Vagina (tissue), 2 donors: Measurements from ENCODE around the gene SPDYC. TPM values are rescaled to one million over a fixed set of nuclear protein-coding genes. Genes with fewer than 3 reads are reported as not detected.

Experiments
- DNase-seq, 2 donors: peaks; one replicate each; pipeline ENCODE4 v3.0.0-alpha.2; 2017; ENCODE audit errors: extremely low spot score in 2 of 2
- H3K27ac ChIP-seq: fragments of 200-600 bp; sonication (generic); one replicate; pipeline ENCODE4 v1.5.1; 2019
- H3K27me3 ChIP-seq: fragments of 200-600 bp; sonication (generic); one replicate; pipeline ENCODE4 v1.5.1; 2019
- H3K36me3 ChIP-seq, 2 donors: fragments of 200-600 bp; sonication (generic); one replicate each; pipeline ENCODE4 v1.5.1; 2017 to 2019
- H3K4me1 ChIP-seq: fragments of 200-600 bp; sonication (generic); one replicate; pipeline ENCODE4 v1.5.1; 2019
- H3K4me3 ChIP-seq, 2 donors: fragments of 200-600 bp; sonication (generic); 1 replicate in 1 of 2; 2 replicates in 1 of 2; pipeline ENCODE4 v1.5.1; 2016 to 2019
- H3K9me3 ChIP-seq: fragments of 200-600 bp; sonication (generic); one replicate; pipeline ENCODE4 v1.5.1; 2019
- POLR2A ChIP-seq, 2 donors: fragments of 450-650 bp; IDR thresholded peaks; one replicate each; pipeline ENCODE4 v1.6.1; 2017; ENCODE audit warnings: antibody characterized with exemption in 2 of 2, mild to moderate bottlenecking in 2 of 2, moderate library complexity in 2 of 2
- POLR2AphosphoS5 ChIP-seq, 2 donors: sonication (generic); formaldehyde crosslinking; IDR thresholded peaks; one replicate each; pipeline ENCODE4 v1.9.0; 2017; ENCODE audit warnings: antibody characterized with exemption in 2 of 2, mild to moderate bottlenecking in 2 of 2, low read depth in 1 of 2; ENCODE audit not compliant: insufficient read depth in 1 of 2
- intact Hi-C: fragments of 100-400 bp; cut with DNase I; formaldehyde crosslinking; loops from one replicate; pipeline ENCODE4 v1.15.1; 2023
- total RNA-seq: library from RNA; depleted of rRNA; stranded (reverse); fragments of >200 nt; gene quantifications from one replicate; pipeline ENCODE4 v1.2.3, GENCODE V29; 2016
- TF ChIP-seq, protein P1 (sequence below), 3 experiments: fragments of 450-650 bp in 2 of 3; fragments of 200-600 bp in 1 of 3; sonication (generic) in 1 of 3; IDR thresholded peaks; one replicate each; pipeline ENCODE4 v1.5.1; 2017 to 2019; ENCODE audit warnings: antibody characterized with exemption in 3 of 3, mild to moderate bottlenecking in 2 of 3, moderate library complexity in 2 of 3

SPDYC gene
- total RNA-seq, 1 donor from 2014 or later = not detected

DNA sequence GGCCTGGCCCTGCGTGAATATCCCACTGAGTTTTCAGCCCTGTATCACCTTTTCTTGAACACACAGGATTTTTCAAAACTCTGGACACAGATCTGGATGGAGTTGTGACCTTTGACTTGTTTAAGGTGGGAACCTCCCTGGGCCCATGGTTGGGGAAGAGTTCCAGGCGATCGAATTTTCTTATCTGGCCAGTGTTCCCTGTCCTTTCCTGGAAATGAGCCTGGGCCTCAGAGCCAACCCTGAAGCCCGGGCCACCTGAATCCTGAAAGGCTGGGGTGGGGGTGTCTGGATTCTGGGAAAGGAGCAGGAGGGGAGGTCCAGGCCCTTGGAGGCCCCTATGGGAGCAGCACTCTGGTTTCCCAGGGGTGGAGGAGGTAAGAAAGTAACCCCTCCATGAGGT lies 40.7 kb downstream of the SPDYC start:
- H3K36me3 ChIP-seq = peaks cover 3 to 62% of the 10 kb centered on the region in 2 donors
- TF ChIP-seq, protein P1, sequence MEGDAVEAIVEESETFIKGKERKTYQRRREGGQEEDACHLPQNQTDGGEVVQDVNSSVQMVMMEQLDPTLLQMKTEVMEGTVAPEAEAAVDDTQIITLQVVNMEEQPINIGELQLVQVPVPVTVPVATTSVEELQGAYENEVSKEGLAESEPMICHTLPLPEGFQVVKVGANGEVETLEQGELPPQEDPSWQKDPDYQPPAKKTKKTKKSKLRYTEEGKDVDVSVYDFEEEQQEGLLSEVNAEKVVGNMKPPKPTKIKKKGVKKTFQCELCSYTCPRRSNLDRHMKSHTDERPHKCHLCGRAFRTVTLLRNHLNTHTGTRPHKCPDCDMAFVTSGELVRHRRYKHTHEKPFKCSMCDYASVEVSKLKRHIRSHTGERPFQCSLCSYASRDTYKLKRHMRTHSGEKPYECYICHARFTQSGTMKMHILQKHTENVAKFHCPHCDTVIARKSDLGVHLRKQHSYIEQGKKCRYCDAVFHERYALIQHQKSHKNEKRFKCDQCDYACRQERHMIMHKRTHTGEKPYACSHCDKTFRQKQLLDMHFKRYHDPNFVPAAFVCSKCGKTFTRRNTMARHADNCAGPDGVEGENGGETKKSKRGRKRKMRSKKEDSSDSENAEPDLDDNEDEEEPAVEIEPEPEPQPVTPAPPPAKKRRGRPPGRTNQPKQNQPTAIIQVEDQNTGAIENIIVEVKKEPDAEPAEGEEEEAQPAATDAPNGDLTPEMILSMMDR (IDR thresholded peaks at IDR 0.05) = no peak
- TF ChIP-seq POLR2AphosphoS5 (IDR thresholded peaks at IDR 0.05; ENCODE audit: insufficient read depth in 1 of 2, low read depth in 1 of 2) (no peak), POLR2A (IDR thresholded peaks at IDR 0.05) (no peak)
- H3K27me3 ChIP-seq = no peaks in the 10 kb centered on the region
- no peak overlapping the region for H3K27ac ChIP-seq
- H3K4me1 ChIP-seq = no peaks in the 10 kb centered on the region
- intact Hi-C loops = no loop called here
- H3K9me3 ChIP-seq = no peaks in the 10 kb centered on the region
- no peak overlapping the region for H3K4me3 ChIP-seq
- DNase-seq = no peak

DNA sequence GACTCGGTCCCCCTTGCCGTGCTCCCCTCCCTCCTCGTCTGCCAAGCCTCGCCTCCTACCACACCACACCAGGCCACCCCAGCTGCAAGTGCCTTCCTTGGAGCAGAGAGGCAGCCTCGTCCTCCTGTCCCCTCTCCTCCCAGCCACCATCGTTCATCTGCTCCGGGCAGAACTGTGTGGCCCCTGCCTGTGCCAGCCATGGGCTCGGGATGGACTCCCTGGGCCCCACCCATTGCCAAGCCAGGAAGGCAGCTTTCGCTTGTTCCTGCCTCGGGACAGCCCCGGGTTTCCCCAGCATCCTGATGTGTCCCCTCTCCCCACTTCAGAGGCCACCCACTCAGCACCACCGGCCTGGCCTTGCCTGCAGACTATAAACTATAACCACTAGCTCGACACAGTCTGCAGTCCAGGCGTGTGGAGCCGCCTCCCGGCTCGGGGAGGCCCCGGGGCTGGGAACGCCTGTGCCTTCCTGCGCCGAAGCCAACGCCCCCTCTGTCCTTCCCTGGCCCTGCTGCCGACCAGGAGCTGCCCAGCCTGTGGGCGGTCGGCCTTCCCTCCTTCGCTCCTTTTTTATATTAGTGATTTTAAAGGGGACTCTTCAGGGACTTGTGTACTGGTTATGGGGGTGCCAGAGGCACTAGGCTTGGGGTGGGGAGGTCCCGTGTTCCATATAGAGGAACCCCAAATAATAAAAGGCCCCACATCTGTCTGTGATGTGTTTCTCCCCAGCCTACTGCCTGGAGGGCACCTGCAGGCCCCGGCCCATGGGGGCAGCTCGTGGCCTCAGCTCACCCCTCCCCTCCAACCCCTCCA lies 41.5 kb downstream of the SPDYC start:
- no peaks in the 10 kb centered on the region for H3K27me3 ChIP-seq
- H3K27ac ChIP-seq = no peak overlapping the region
- no peaks in the 10 kb centered on the region for H3K9me3 ChIP-seq
- no peak for DNase-seq
- TF ChIP-seq POLR2AphosphoS5 (IDR thresholded peaks at IDR 0.05; ENCODE audit: insufficient read depth in 1 of 2, low read depth in 1 of 2) = no peak
- TF ChIP-seq, protein P1 (IDR thresholded peaks at IDR 0.05) = no peak
- no peak for TF ChIP-seq POLR2A (IDR thresholded peaks at IDR 0.05)
- H3K36me3 ChIP-seq = peaks cover 0 to 54% of the 10 kb centered on the region in 2 donors
- intact Hi-C loops = no loop called here
- no peaks in the 10 kb centered on the region for H3K4me1 ChIP-seq
- no peak overlapping the region for H3K4me3 ChIP-seq

GRCh38 chr11:65212226-65212801 lies 42.3 kb downstream of the SPDYC start:
- H3K36me3 ChIP-seq = peaks cover 0 to 46% of the 10 kb centered on the region in 2 donors
- no peak for DNase-seq
- H3K27me3 ChIP-seq = no peaks in the 10 kb centered on the region
- H3K27ac ChIP-seq = no peak overlapping the region
- H3K9me3 ChIP-seq = no peaks in the 10 kb centered on the region
- H3K4me1 ChIP-seq = no peaks in the 10 kb centered on the region
- intact Hi-C loops = no loop called here
- TF ChIP-seq, protein P1 (IDR thresholded peaks at IDR 0.05) = no peak
- no peak for TF ChIP-seq POLR2AphosphoS5 (IDR thresholded peaks at IDR 0.05; ENCODE audit: insufficient read depth in 1 of 2, low read depth in 1 of 2)
- TF ChIP-seq POLR2A (IDR thresholded peaks at IDR 0.05) = no peak
- no peak overlapping the region for H3K4me3 ChIP-seq

DNA sequence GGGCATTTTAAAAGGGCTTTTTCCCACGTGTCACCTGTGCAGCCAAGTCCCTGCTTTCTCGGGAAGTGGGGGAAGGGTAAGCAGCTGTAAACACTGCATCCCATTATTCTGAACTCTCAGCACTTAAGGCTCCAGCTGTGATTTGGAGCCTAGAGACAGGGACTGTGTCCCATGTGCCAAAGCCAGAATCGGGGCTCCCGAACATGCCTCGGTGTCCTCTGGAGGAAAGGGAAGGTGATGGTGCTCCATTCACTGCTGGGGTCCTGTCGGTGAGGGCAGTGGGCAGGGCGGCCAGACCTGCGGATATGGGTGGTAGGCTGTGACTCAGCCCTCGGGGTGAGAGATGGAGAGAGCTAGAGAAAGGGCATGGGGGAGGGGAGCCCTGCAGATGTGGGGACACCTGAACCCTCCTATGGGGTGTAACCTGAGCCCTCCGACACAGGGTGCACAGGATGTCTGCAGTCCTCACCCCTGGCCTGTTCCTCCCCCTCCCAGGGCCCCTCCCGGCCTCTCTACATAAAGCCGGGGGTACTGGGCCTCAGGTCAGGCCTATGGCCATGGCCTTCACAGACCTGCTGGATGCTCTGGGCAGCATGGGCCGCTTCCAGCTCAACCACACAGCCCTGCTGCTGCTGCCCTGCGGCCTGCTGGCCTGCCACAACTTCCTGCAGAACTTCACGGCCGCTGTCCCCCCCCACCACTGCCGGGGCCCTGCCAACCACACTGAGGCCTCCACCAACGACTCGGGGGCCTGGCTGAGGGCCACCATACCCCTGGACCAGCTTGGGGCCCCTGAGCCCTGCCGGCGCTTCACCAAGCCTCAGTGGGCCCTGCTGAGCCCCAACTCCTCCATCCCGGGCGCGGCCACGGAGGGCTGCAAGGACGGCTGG lies 43.5 kb downstream of the SPDYC start:
- Histone ChIP-seq H3K27me3 (no peaks in the 10 kb centered on the region), H3K9me3 (no peaks in the 10 kb centered on the region), H3K4me1 (no peaks in the 10 kb centered on the region), H3K27ac (no peak overlapping the region), H3K4me3 (no peak overlapping the region), H3K36me3 (peaks cover 0 to 35% of the 10 kb centered on the region in 2 donors)
- intact Hi-C loops = no loop called here
- no peak for DNase-seq
- TF ChIP-seq POLR2A (IDR thresholded peaks at IDR 0.05) = no peak
- TF ChIP-seq, protein P1 (IDR thresholded peaks at IDR 0.05) = no peak
- no peak for TF ChIP-seq POLR2AphosphoS5 (IDR thresholded peaks at IDR 0.05; ENCODE audit: insufficient read depth in 1 of 2, low read depth in 1 of 2)
